NK-92 treated with Interleukin-12 subunit alpha and Interleukin-12 subunit beta, amount 100 ng/mL, for 24 hours (cell line): Measurements from ENCODE around the gene CASP10.

Experiments used
- DNase-seq: peaks from one replicate; lab custom pipeline; 2025; lab: John Stamatoyannopoulos, UW

CASP10 gene

DNA sequence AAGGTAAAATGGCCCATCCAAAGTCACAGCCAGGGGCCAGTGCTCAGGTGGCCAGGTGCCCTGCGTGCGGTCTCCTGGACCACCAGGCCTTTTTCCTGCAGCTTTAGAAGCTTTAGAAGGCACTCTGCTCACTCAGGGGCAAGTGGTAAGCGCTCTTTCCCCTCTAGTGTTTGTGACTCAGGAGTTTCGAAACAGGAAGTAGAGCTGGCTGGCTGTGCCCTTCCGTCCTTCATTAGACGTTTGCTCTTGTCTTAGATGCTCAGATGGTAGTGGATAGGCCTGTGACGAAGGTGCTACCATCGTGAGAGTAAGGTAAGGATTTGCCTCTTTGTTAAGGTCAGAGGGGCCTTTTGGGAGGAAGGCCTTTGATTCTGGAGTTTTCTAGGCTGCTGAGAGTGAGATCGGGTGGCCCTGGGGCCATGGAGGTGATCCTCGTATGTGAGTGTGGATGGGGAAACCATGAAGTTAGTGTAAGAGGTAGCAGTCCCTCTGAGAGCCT, 77.4 kb downstream of the CASP10 start, which contains the start of gene CASP8:
CASP8 (plus strand) TSS at position 235 of the 499 bp plus-strand sequence. CDS start 5,951 bp downstream, outside the sequence.
- DNase-seq: peak; percentile 70

DNA sequence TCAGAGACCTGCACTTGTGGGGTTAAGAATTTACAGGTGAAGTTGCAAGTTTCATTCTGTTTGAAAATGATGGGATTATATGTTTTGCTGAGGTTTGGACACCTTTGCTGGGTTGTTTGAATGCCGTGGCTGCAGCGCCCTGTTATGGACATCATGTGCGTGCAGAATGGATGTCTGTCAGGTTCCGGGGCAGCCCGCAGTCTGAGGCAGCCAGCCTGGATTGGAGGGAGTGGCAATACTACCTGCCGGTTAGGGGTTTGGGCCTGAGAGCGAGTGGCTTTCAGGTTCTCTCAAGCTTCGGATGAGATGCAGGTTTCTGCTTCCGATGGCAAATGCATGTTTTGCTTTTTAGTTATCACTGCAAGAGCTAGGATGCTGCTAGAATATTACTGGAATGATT, 78.5 kb downstream of the CASP10 start:
- DNase-seq: peak; percentile 43

DNA sequence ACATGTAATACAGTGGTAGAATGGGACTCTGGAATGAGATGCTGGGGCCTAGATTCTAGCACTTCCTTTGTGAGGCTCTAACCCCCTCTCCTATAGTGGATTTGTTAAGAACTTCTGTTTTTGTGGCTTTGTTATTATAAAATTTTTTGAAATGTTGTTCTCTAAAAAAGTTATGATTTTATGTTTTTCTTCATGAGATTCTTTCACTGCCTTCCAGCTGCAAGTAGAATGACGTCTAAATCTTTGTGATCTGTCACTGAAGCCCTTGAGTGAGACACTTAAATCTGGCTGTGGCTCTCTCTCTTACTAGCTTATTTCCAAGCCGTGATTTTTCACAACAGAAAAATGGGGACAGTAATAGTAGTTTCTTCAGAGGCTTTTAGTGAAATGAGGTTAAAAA, 79.0 kb downstream of the CASP10 start:
- no peak for DNase-seq

DNA sequence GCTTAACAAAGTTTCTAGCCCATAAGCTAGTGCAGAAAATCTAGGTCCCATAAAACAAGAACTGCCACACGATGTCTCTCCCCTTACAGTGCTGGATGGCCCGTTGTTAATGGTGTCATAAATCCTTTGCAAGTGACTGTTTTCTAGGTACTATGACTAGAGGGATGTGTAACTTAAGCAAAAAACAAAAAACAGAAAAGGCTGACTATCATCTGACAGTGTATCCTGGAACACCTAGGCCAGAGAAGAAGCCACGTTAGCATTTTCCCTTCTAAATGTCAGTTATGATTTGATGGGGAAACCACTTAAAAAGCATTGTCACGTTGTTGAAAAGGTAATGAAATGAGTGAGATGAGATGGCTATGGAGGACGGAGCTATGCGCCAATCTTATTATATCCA, 79.8 kb downstream of the CASP10 start:
- no peak for DNase-seq

DNA sequence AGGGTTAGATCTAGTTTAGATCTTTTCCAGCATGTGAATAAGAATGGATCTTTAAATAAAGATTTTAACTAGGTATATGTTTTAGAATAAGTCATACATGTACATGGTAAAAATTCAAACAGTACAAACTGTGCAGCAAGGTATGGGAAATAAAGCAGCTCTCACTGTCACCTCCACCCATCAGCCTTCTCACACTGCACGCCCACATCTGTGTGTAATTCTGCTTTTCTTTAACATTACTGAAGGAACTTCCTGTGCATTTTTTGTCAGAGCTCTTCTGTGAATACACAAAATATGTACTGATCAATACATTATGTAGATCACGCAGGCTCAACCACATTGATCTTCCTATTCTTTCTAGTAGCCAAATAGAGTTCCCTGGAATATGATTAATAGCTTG, 80.8 kb downstream of the CASP10 start:
- no peak for DNase-seq

DNA sequence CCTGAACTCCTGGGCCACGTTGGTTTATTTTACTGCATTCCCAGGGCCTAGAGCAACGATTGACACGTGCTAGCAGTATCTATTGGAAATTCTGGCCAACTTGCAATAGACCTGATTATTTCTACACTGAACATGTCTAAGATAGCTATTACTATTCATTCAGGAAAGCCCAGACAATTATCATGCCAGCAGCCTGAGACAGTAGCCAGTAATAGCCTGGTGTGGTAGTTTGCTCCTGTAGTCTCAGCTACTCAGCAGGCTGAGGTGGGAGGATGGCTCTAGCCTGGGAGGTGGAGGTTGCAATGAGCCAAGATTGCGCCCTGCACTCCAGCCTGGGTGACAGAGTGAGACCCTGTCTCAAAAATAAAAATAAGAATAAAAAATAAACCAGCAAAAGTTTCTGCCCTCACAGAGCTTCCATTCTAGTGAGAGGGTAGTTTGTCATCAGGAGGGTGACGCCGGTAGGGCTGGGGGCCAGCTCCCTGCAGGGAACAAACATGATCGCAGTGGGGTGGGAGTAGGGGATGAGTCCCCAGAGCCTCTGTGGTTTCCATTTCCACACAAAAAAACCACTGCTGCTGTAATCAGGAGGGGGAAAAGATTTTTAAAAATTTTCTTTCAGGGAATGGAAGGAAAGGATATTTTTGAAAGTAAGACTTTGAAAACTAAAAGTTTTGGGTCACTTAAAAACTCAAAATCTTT, 81.7 kb downstream of the CASP10 start:
- DNase-seq: no peak

DNA sequence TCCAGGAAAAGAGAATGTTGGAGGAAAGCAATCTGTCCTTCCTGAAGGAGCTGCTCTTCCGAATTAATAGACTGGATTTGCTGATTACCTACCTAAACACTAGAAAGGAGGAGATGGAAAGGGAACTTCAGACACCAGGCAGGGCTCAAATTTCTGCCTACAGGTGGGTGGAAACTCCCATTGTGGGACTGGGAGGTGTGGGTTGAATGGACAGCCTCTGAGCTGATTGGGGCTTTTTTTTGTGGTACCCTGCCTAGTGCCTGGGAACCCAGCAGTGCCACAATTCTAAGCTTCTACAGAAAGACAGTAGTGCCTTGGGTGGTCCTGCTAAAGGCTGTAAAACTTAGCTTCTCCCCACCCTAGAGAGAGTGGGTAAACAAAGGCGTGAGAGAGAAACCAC, 83.7 kb downstream of the CASP10 start:
- DNase-seq: no peak

DNA sequence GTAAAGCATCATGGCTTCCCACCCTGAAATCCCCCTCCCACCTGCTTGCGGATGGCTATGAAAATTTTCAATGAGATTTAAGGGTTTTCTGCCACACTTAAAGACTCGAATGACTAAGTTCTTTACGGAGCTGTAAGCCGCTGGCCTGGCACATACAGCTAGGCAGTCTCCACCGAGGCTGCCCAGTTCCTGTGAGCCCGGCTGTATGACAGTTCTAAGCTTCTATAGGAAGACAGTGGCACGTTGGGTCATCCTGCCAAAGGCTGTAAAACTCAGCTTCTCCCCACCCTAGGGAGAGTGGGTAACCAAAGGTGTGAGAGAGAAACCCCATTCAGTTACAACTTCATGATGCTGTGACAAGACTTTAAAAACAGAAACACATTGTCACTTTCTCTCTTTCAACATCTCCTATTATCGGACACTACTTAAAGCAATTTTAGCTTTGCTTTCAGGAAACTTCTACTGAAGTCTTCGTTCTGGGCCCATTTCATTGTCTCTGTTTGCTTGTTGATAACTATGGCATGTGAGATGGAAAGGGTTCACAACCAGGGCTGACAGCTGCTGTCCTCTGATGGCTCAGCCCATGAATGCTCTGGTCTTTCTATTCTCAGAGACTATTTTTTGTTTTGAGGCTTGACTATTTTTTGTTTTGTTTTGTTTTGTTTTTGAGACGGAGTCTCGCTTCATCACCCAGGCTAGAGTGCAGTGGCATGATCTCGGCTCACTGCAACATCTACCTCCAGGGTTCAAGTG, 84.5 kb downstream of the CASP10 start:
- DNase-seq: no peak

DNA sequence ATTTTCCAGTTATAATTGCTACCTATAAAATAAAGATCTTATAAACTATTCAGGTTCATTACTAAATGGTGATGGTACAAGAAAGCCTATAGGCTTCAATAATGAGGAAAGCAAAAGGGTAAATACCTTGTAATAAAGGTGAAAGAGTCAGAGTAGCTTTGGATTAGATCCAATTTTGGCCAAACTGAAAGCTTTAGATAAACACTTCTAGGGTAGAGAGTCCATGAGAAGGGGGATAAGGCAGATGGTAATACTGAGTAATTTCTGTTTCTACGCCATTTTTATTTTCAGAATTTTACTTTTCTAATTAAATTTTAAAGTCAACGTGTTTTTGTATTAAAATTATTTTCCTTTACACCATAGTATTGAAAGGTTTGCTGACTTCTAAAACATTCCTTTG, 86.8 kb downstream of the CASP10 start:
- no peak for DNase-seq

DNA sequence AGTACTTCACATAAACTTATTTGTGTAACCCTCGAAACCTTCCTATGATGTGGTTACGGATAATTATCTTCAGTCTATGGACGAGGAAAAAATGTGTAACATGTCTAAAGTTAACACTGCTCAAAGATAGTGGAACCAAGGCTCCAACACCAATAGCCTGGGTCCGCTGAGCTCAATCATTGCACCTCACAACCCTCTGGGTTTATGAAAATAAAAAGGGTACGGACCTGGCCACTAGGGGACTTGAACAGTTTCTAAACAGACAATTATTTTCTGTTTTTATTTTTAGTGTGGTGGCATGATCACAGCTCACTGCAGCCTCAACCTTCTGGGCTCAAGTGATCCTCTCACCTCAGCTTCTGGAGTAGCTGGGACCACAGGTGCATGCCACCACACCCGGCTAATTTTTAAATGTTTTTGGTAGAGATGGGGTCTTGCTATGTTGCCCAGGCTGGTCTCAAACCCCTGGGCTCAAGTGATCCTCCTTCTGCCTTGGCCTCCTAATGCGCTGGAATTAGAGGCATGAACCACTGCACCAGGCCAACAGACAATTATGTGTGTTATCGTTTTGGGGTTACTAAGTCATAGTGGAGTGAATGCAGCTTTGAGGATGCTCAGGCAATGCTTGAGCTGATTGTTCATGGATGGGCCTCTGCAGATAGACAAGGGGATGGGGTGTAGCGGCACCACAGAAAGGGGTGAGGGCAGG, 87.5 kb downstream of the CASP10 start:
- no peak for DNase-seq

DNA sequence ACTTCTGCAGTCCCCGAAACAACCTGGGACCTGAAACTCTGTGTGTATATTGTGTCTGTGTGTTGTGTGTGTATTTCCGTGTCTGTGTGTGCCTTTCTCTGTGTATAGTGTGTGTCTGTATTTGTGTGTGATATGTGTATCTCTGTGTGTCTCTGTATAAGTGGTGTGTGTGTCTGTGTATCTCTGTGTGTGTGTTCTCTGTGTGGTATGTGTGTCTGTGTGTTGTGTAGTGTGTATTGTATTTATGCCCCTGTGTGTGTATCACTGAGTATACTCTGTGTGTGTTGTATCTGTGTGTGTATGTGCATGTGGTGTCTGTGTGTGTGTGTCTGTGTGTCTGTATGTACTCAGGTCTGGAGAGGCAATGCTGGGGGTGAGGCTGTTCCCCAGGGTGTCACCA, 89.0 kb downstream of the CASP10 start:
- no peak for DNase-seq

DNA sequence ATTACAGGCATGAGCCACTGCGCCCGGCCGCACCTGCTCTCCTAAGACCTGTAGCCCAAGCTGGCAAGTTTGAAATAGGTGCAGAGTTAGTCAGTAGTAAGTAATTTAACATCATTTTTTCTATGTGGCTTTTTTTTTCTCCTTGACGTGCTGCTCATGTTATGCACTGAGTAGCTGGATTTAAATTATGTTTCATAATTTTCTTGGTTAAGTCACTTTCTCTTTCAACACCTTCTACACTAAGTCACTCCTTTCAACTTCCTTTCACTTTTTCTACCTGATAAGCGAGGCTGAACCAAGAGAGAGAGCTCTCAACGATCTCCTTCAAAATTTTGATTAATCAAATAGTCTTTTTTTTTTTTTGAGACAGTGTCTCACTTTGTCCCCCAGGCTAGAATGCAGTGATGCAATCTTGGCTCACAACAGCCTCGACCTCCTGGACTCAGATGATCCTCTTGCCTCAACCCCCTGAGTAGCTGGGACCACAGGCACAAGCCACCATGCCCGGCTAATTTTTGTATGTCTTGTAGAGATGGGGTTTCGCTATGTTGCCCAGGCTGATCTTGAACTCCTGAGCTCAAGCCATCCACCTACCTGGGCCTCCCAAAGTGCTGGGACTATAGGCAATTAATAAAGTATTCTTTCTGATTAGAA, 90.5 kb downstream of the CASP10 start:
- DNase-seq: no peak

DNA sequence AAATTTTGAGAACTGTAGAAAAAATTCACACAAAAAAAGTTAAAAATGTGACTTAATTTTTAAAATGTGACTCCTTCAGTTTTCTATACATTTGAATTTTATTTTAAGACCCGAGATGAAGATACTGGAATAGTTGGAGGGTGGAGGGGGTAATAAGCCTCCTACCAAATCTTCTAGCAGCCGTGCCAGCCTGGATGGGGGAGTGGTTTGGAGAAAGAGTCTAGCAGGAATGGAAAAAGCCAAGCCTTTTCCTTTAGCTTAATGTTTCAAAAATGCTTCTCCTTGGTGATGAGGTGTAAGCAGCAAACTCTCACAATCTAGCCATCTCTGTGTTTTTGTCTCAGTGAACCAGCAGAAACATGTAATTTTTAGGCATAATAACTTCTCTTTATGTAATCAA, 92.1 kb downstream of the CASP10 start:
- no peak for DNase-seq

DNA sequence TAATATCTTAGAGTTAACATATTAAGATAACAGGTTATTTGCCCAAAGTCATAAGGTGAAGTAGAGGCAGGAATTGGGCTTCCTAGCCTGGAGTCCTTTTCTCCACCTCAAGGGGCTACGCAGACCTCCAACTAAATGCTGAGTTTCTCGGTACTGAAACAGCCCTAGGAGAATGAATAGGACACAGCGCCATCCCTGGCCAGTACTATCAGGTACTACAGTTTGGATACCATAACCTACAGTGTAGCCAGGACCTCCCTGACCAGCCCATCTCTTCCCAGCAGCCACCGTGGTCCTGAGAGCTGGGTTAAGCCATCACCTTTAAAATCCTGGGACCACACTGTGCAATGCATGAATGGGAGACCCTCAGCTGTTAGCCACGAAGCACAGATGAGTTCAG, 93.0 kb downstream of the CASP10 start:
- no peak for DNase-seq

DNA sequence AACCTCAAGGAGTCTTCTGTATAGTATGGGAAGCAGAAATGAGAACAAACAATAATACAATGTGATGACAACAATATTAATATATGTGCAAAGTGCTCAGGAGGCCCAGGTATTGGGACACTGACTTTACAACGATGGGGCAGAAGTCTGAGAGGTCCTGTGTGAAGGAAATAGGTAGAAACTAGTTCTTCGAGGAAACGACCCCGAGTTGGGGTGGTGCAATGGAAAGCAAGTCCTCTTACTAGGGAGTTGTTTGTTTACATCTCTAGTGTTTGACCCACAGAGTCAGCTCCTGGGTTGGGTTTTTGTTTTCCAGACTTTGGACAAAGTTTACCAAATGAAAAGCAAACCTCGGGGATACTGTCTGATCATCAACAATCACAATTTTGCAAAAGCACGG, 93.6 kb downstream of the CASP10 start:
- no peak for DNase-seq
